GM21619 (cell line): Measurements from ENCODE around the gene BAZ2B.

Experiments
- ATAC-seq: cut with Tn5 transposase; IDR thresholded peaks from one replicate; pipeline ENCODE4 v1.9.1; 2021; ENCODE audit not compliant: unreplicated experiment

BAZ2B gene

DNA sequence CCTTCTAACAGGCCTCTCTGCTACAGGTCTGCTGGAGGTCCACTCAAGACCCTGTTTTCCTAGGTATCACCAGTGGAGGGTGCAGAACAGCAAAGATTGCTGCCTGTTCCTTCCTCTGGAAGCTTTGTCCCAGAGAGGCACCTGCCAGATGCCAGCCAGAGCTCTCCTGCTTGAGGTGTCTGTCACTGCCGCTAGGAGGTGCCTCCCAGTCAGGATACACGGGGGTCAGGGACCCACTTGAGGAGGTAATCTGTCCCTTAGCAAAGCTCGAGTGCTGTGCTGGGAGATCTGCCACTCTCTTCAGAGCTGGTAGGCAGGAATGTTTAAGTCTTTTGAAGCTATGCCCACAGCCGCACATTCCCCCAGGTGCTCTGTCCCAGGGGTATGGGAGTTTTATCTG lies 140.6 kb downstream of the BAZ2B start:
- no peak for ATAC-seq

DNA sequence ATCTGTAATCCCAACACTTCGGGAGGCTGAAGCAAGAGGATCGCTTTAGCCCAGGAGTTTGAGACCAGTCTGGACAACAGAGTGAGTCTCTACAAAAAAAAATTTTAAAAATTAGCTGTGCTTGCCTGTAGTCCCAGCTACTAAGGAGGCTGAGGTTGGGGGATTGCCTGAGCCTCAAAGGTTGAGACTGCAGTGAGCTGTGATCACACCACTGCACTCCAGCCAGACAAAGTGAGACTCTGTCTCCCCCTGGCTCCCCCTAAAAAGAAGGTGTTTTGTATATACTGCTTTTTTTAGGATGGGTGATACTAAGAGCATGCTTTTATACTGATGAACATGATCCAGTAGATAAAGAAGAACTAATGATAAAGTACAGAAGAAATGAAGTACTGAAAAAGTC lies 145.0 kb downstream of the BAZ2B start:
- no peak for ATAC-seq

DNA sequence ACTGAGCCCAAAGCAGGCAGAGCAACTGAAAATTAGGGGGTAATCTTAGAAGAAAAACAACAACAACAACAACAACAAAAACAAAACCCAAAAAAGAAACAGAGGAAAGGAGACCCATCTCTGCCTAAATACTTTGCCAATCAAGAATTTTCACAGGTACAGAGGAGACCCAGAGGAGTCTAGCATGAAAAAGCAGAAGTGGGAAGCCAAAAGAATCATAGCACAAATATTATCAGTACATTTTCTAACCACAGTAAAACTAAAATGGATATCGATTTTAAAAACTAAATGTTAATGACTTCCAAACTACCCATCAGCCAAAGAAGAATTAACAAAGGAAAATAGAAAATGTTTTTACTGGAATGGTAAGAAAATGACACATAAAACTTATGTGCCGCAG lies 148.1 kb downstream of the BAZ2B start:
- ATAC-seq, result no peak

DNA sequence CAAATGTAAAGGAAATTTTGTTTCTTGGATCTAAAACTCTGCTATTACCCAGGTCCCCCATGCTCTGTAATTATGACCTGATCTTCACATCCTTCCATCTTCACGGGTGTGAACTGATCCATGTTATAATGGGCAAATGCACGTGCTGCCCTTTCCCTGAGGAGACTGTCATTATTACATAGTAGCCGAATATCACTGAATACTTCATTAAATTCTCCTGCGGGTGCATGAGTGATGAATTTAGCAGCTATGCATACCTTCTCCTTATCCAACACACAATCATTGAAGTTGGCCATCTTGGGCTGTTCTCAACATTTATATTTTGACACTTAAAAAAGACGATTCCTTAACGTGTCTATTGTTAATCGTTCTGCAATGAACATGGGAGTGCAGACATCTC lies 153.4 kb downstream of the BAZ2B start:
- no peak for ATAC-seq

DNA sequence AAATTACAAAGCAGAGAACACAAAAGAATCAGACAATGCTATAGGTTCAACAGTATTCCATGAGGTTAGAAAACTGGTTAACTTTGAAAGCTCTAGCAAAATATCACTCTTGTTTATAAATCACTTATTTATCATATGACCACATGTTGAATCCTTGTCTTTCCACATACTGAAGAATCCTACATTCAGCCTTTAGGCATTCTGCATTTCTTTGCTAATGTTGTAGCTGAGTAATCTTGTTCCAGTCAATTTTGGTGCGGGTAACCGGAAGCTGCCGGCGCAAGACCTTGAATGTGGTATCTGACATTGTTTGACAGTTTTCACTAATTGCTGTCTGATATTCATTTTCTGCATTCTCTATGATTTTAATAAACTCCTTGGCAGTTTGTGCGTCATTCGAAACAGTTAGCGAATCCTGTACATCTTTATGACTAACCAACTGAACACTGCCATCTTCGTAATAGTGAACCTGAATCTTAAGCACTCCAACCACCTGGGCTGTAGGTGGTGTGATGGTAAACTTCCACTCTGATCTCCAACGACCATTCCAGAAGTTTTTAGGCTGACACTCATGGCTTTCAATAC lies 154.1 kb downstream of the BAZ2B start:
- ATAC-seq, result no peak

DNA sequence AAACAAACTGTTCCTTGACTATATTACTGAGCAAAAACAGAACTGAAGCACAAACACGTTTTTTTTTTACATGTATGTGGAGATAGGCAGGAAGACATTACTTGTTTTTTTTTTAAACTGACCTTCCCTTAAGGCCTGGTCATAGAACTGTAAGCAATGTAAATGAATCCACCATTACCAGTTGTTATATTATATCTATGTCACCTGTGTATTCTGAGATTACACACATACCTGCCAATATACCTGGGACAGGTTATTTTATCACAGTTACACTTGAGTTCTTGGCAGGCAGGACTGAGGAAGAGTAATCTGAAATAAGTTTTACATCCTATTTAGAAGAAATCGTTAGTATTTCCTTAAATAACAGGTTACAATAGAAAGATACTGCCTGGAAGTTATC lies 155.3 kb downstream of the BAZ2B start:
- no peak for ATAC-seq

DNA sequence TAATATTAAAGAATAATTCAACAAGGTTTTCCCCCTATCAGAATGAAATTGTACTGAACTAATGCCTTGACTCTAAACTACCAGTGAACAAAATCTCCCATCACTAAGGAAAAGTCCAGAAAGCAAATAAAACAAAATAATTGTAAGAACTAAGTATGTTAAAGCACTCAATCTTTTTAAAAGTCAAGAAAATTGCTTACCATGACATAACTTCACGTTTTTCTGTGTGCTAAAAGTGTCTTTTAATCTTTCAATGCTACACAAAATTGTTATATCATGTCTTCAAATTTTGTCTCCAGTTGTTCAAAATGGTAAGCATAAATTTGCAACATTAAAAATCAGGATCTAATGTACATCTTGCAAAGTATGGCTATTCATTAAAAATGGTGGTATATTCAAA lies 156.1 kb downstream of the BAZ2B start:
- no peak for ATAC-seq

DNA sequence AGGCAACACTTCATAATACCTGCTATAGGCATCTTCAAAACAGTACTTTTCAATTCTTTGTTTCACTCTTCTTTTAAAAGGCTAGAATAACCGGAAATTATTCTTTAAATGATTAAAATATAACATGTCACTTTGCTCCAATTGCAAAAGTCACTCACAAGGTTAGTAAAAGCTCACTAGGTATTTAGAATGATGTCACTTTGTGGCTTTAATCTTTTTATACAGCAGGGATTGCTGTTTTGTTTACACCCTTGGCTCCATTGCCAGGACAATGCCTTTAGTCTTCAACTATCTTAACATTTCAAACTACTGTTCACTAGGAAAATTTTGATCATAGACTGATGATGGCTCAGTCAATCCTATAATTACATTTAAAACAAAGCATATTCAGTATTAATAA lies 157.1 kb downstream of the BAZ2B start:
- no peak for ATAC-seq

GRCh38 chr2:159457589-159457988 lies 158.8 kb downstream of the BAZ2B start:
- no peak for ATAC-seq

GRCh38 chr2:159456500-159457426 lies 159.6 kb downstream of the BAZ2B start:
- peak; percentile 56 for ATAC-seq

- no peak for ATAC-seq
Observed at GRCh38 chr2:159455330-159455918, 160.9 kb downstream of the BAZ2B start.

DNA sequence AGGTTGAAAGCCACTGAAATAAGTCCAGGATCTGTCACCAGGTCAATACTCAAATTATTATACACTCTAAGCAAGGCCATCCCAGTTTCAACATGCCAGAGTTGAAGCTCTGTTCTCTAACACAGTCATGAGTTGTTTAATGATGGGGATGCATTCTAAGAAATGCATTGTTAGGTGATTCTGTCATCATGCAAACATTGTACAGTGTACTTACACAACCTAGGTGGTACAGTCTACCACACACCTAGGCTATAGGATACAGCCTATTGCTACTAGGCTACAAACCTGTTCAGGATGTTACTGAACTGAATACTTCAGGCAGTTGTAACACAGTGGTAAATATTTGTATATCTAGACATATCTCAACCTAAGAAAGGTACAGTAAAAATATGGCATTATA lies 162.2 kb downstream of the BAZ2B start:
- ATAC-seq, result no peak

DNA sequence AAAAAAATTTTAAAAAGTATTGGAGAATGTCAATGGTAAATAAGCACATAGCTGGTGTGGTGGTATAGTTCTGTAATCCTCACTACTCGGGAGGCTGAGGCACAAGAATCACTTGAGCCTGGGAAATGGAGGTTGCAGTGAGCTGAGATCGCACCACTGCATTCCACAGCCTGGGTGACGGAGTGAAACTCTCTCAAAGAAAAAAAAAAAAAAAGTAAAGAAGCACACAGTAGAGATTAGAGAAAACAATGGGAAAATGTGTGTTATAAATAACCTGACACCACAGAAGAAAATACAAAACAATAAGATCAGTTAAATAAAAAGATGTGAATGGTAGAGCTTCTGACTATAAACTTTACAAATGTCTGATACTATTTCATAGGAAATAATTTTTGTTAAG lies 166.2 kb downstream of the BAZ2B start:
- ATAC-seq, result no peak

DNA sequence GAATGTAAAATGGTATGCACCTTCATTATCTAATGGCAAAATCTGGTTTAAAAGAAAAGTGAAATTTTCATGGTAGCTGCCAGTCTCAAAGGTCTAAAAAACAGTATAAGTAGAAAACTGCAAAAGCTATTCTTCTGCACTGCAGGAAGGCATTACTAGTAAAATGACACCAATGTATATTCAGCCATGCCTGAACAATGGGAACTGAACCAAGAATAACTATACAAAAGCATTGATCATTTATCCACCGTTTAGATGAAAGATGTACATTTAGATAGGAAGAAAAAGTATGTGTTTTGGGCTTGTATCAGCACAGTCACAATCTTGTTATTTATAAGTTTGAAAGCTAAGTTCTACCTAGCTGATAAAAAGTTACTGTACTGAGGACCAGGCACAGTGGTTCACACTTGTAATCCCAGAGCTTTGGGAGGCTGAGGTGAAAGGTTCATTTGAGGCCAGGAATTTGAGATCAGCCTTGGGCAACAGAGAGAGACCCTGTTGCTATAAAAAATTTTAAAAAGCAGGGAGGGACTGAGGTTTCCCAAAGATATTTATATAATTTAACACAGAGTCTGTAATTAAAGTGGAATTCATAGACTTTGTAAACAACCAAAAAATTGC lies 166.7 kb downstream of the BAZ2B start:
- ATAC-seq, result no peak

GRCh38 chr2:159446817-159447216 lies 169.5 kb downstream of the BAZ2B start:
- ATAC-seq, result no peak

- no peak for ATAC-seq
Observed at GRCh38 chr2:159446201-159446600, 170.1 kb downstream of the BAZ2B start.

GRCh38 chr2:159445307-159445706 lies 171.0 kb downstream of the BAZ2B start:
- no peak for ATAC-seq

DNA sequence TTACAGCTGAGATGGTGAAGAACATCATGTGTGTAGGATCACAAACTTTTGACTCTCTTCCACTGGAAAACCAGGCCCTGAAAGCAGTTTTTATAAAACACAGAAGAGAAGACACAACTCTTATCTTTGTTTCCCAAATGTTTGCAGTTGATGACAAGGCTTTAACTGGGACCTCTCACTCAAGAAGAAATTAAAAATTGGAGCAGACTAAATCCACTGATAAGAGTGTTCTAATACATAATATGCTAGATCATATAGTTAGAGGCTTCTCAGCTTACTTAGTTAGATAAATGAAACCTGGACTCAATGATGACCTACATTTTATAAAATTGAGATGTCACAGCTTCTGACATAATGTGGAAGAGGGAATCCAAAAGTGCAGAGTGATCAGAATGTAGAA lies 171.6 kb downstream of the BAZ2B start:
- ATAC-seq, result no peak

GRCh38 chr2:159442159-159442852 lies 174.0 kb downstream of the BAZ2B start:
- ATAC-seq, result no peak

- ATAC-seq, result no peak
Observed at GRCh38 chr2:159441182-159441581, 175.2 kb downstream of the BAZ2B start.

GRCh38 chr2:159439421-159439820 lies 176.9 kb downstream of the BAZ2B start:
- no peak for ATAC-seq
